Muscle layer of duodenum (tissue), 2 donors: Measurements from ENCODE around the gene NEGR1.

Experiments used
- H3K27ac ChIP-seq: one replicate; pipeline ENCODE4 v1.7.0; 2013; ENCODE audit warnings: mild to moderate bottlenecking, low read length
- H3K27me3 ChIP-seq: one replicate; pipeline ENCODE4 v1.7.0; 2013; ENCODE audit warnings: low read depth, mild to moderate bottlenecking, control low read depth, low read length
- H3K36me3 ChIP-seq, 2 donors: one replicate each; pipeline ENCODE4 v1.7.0; 2013; ENCODE audit warnings: low read length in 2 of 2, control low read depth in 1 of 2, mild to moderate bottlenecking in 1 of 2; ENCODE audit not compliant: insufficient read depth in 2 of 2, control insufficient read depth in 1 of 2
- H3K4me1 ChIP-seq, 2 donors: one replicate each; pipeline ENCODE4 v1.7.0; 2013; ENCODE audit warnings: low read length in 2 of 2, mild to moderate bottlenecking in 2 of 2, control low read depth in 1 of 2, moderate library complexity in 1 of 2; ENCODE audit not compliant: insufficient read depth in 2 of 2, control insufficient read depth in 1 of 2
- H3K4me3 ChIP-seq, 2 donors: one replicate each; pipeline ENCODE4 v1.7.0; 2013; ENCODE audit warnings: low read length in 2 of 2, low read depth in 1 of 2, mild to moderate bottlenecking in 1 of 2
- H3K9me3 ChIP-seq, 2 donors: one replicate each; pipeline ENCODE4 v1.7.0; 2013; ENCODE audit warnings: low read length in 2 of 2, control low read depth in 1 of 2, mild to moderate bottlenecking in 1 of 2; ENCODE audit not compliant: control insufficient read depth in 1 of 2
- donor health status: healthy.

The NEGR1 gene

DNA sequence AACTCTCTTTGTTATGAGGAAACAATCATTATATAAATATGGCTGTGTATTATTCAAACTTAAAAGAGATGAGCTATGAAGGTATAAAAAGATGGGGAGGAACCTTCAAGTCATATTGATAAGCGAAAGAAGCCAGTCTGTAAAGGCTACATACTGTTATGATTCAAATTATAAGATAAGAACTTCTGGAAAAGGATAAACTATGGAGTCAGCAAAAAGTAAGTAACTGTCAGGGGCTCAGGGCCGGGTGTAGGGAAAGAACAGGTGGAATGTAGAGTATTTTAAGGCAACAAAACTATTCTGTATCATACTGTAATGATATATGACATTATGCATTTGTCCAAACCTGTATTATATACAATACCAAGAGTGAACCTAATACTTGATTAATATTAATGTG is 628.4 kb downstream of the NEGR1 start:
- Histone ChIP-seq H3K4me1 (peaks cover 0 to 25% of the 10 kb centered on the region in 2 donors), H3K27me3 (no peaks in the 10 kb centered on the region), H3K9me3 (no peaks in the 10 kb centered on the region)

DNA sequence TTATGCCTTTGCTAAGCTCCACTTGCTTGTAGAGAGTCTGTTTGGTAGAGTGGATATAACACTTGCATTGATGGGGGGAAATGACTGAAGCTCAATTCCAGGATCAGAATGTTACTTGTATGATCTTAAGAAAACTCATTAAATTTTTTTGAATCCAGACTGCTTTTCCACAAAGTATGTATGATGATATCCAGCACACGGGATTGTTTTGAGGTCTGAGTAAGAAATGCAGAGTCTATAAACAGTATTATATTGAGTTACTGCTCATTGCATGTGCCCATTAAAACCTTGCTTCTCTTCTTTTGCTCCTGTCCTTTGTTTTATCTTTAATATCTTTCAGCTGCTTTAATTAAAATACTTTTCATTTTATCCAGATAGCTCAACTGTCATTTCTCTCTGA is 631.1 kb downstream of the NEGR1 start:
- H3K9me3 ChIP-seq: no peaks in the 10 kb centered on the region
- peaks cover 0 to 19% of the 10 kb centered on the region in 2 donors for H3K4me1 ChIP-seq
- no peaks in the 10 kb centered on the region for H3K27me3 ChIP-seq
- H3K4me3 ChIP-seq: no peak overlapping the region
- no peak overlapping the region for H3K27ac ChIP-seq
- H3K36me3 ChIP-seq: no peaks in the 10 kb centered on the region

More for the DNA sequence above, 628.4 kb downstream of the NEGR1 start:
- no peak overlapping the region for H3K27ac ChIP-seq
- no peaks in the 10 kb centered on the region for H3K36me3 ChIP-seq
- H3K4me3 ChIP-seq: no peak overlapping the region

DNA sequence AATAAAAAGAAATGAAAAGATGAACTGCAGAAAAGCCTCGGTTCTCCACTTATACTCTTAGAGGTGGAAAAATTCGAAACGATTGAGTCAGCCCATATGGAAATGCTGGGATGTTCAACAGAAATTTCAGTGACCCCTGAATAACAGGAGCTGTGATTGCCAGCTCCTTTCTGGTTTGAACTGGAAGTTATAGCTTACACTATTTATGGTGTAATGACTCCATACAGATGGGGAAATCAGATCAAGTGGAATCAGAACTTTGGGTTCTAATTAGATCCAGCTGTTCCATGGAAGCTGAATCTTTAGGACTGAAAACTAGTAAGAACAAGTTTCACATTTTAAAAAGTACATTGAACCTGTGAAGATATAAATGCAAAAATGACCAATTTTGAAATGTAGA is 632.2 kb downstream of the NEGR1 start:
- Histone ChIP-seq H3K4me3 (no peak overlapping the region), H3K27ac (no peak overlapping the region), H3K9me3 (no peaks in the 10 kb centered on the region), H3K4me1 (peaks cover 0 to 19% of the 10 kb centered on the region in 2 donors), H3K27me3 (no peaks in the 10 kb centered on the region), H3K36me3 (no peaks in the 10 kb centered on the region)

DNA sequence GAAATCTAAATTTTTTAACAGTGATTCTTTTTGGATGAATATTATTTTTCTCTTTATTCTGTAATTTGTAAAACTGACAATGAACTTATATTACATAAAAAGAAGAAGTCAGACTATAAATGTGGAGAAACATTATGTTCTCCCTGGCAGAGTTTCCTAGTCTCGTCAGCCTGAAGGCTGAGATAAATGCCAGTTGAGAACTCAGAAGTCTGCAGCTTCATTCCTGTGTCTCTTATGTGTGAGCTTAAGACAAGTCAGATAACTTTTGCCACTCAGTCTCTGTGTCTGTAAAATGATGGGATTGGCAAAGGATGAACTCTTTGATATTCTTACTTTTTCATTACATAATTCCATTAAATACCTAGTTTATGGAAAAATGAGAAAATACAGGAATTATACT is 632.7 kb downstream of the NEGR1 start:
- Histone ChIP-seq H3K27me3 (no peaks in the 10 kb centered on the region), H3K9me3 (no peaks in the 10 kb centered on the region), H3K27ac (no peak overlapping the region), H3K36me3 (no peaks in the 10 kb centered on the region), H3K4me3 (no peak overlapping the region), H3K4me1 (peaks cover 0 to 19% of the 10 kb centered on the region in 2 donors)

DNA sequence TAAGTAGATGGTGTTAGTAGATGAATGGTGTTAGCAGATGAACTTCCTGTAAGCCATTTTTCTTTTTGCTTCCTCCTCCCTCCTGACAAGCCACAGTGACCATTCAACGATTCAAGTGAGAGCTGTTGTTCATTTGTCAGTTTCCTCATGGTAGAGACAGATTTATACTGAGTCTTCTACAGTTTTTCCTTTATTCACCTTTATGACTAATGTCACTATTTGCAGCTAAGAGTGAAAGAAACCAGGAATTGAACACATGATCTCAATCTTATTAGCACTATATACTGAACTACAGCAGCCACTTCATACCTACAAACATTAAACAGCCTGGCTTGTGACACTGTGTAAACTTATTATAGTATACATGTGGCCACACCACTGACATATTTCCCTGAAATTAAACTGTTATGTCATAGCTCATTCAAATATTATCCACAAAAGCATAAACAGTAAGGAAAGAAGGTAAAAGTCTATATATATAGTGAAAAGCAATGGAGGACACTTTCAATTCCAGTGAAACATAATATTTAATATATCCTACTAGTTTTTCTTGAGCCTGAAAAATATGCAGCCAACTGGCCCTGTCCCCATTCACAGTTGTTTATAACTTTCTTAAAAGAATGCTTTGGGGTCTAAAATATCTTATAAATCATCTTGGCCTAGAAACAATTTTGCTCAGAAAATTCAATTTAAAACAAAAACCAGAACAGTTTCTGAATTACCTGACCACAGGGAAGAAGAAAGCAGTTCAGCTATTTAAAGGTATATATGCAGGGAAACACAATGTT is 634.6 kb downstream of the NEGR1 start:
- Histone ChIP-seq H3K4me1 (peaks cover 0 to 19% of the 10 kb centered on the region in 2 donors), H3K27me3 (no peaks in the 10 kb centered on the region), H3K4me3 (no peak overlapping the region), H3K36me3 (no peaks in the 10 kb centered on the region), H3K9me3 (no peaks in the 10 kb centered on the region), H3K27ac (no peak overlapping the region)

DNA sequence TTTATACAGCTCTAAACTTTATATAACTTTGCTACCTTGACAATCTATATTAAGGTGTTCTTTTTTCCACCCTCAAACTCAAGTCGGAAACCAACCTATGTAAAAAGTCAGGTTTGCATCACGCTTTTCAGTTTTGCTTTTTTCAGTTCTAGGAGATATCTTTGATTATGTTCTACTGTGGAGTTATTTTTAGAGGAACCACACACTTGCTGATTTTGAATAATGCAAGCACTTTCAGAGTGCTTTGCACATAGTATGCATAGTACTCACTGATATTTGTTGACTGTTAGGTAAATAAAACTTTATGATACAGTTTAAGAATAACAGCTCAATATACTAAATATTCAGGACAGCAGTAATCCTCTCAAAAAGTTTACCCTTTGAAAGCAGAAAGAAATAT is 637.3 kb downstream of the NEGR1 start:
- Histone ChIP-seq H3K4me3 (no peak overlapping the region), H3K27ac (no peak overlapping the region), H3K36me3 (no peaks in the 10 kb centered on the region)

DNA sequence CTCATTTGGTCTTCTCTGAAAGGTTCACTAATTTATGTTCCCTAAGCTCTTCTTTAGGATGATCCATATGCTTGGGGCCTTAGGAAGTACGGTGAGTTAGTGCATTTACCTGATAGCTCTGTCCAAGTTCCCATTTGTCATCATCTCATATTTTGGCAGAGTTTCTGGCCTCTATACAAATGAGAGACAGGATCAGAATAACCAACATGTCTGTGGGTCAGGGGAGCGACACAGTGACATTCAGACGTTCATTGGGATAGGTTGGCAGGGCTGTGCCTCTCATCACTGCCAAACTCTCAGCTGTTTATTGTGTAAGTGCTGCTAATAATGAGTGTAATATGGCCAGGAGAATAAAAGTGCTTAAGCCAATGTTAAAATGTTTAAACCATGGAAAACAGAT is 640.4 kb downstream of the NEGR1 start:
- Histone ChIP-seq H3K9me3 (no peaks in the 10 kb centered on the region), H3K4me1 (no peaks in the 10 kb centered on the region), H3K4me3 (no peak overlapping the region), H3K36me3 (no peaks in the 10 kb centered on the region), H3K27me3 (no peaks in the 10 kb centered on the region), H3K27ac (no peak overlapping the region)

More for the DNA sequence above, 637.3 kb downstream of the NEGR1 start:
- Histone ChIP-seq H3K27me3 (no peaks in the 10 kb centered on the region), H3K9me3 (no peaks in the 10 kb centered on the region), H3K4me1 (peaks cover 0 to 13% of the 10 kb centered on the region in 2 donors)

DNA sequence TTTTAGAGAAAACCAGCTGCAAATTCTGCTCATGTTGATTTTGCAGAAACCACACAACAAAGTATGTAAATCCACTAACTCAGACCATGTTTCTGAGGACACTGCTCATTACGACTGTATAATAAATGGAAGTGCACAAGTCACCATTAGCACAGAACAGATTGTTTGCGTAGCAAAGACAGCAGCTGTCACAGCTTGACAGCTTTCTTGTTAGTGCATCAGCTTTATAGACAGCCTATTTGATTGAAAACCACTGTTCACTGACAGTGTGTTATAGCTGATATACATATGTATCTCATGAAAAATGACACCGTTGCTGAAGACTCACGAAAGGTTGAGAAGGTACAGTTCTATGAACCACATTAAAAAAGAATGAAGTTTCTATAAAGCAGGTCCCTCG is 641.3 kb downstream of the NEGR1 start:
- Histone ChIP-seq H3K9me3 (no peaks in the 10 kb centered on the region), H3K27me3 (no peaks in the 10 kb centered on the region), H3K27ac (no peak overlapping the region), H3K4me1 (no peaks in the 10 kb centered on the region), H3K36me3 (no peaks in the 10 kb centered on the region), H3K4me3 (no peak overlapping the region)

DNA sequence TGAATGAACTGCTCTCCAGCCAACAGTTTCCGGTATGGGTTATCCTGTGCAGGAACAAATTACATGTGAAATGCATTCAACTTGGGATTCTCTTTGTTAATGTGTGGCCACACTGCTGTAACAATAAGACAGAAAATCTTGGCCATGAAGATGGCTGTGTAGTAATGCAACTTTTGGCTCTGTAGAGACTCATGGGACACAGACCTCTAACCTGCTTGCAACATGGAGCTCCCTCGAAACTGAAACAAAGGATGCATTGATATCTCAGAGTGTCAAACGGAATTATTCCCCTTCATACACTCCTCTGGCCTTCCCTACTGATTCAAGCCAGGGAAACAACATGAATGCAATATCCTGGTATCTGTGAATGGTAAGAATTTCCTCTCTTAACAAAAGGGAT is 642.2 kb downstream of the NEGR1 start:
- H3K27ac ChIP-seq: peak overlapping the region; percentile 35
- H3K27me3 ChIP-seq: no peaks in the 10 kb centered on the region
- no peaks in the 10 kb centered on the region for H3K4me1 ChIP-seq
- no peaks in the 10 kb centered on the region for H3K36me3 ChIP-seq
- no peak overlapping the region for H3K4me3 ChIP-seq
- H3K9me3 ChIP-seq: peaks cover 0 to 5% of the 10 kb centered on the region in 2 donors

DNA sequence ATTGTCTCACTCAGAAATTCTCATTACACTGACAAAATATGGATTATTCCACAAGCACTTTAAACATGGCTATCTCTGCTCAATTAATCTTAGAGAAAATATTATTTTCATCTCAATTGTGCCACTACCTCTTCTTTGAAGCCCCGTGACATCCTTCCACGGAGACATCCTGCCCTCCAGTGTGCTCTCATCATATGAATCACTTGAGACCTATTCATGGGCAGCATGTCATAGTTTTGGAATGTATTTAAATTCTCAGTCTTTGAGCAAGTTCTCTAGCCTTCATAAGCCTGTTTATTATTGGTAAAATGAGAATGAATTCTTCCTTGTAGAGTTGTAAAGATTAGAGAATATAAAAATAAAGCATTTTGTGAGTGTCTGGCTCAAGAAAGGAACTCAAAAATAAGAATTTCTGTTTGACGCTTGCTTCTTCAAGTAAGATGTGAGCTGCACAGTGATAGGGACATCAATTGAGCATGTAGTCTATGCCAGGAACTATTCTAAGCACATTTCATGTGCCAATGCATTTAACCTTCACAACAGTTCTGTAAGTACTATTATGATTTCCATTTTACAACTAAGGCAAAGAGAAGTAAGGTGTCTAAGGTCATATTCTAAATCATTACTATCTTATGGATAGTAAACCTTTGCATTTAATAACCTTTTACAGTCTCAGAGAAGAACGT is 644.1 kb downstream of the NEGR1 start:
- Histone ChIP-seq H3K36me3 (no peaks in the 10 kb centered on the region), H3K27ac (no peak overlapping the region), H3K9me3 (peaks cover 0 to 6% of the 10 kb centered on the region in 2 donors), H3K27me3 (no peaks in the 10 kb centered on the region), H3K4me3 (no peak overlapping the region), H3K4me1 (no peaks in the 10 kb centered on the region)

DNA sequence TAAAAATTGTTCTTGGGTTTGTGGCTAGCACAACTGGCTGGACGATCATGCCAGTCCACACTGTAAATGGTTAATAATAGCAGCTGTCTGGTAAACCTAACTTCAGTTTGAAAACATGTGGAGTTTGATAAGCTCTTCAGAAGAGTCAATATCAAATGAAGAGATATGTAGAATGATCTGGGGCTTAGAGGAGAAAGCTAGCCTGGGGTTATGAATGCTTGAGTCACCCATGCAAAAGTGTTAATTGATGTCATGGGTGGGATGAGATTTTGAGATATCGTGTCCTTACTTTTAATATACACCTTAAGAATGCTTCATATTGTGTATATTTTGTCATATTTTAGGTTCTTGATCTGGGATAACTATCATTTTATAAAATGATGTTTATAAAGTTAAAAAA is 646.8 kb downstream of the NEGR1 start:
- H3K4me1 ChIP-seq: no peaks in the 10 kb centered on the region
- no peak overlapping the region for H3K27ac ChIP-seq
- peaks cover 0 to 6% of the 10 kb centered on the region in 2 donors for H3K9me3 ChIP-seq
- no peak overlapping the region for H3K4me3 ChIP-seq
- no peaks in the 10 kb centered on the region for H3K36me3 ChIP-seq
- no peaks in the 10 kb centered on the region for H3K27me3 ChIP-seq
